Spleen (tissue), 7 donors: ENCODE data around the gene PRKCQ.

ENCODE experiments used
- POLR2A ChIP-seq, 3 donors: fragments of 450-650 bp; IDR thresholded peaks; one replicate each; pipeline ENCODE4 v1.5.1; 2017; ENCODE audit warnings: antibody characterized with exemption in 3 of 3, mild to moderate bottlenecking in 1 of 3
- POLR2AphosphoS5 ChIP-seq, 3 donors: sonication (generic); formaldehyde crosslinking; IDR thresholded peaks; one replicate each; pipeline ENCODE4 v1.5.1; 2017; ENCODE audit warnings: antibody characterized with exemption in 3 of 3
- TF ChIP-seq, protein P1 (sequence below), 11 experiments: fragments of 200-600 bp in 7 of 11; fragments of 450-650 bp in 4 of 11; sonication (generic) in 4 of 11; IDR thresholded peaks in 8 of 11; conservative IDR thresholded peaks in 3 of 11; 1 replicate in 7 of 11; 2 replicates in 4 of 11; pipeline versions ENCODE4 v1.4.0 to v1.8.0; 2016 to 2021; ENCODE audit warnings: antibody characterized with exemption in 11 of 11, inconsistent platforms in 4 of 11, mild to moderate bottlenecking in 1 of 11
- donor health status: DM: no; HTN: no; CAD: no; lungs with moderate emphysema.
- donor health status: DM: no; HTN: no; CAD: no.
- donor health status: DM: no; HTN: no; CAD: no.

DNA sequence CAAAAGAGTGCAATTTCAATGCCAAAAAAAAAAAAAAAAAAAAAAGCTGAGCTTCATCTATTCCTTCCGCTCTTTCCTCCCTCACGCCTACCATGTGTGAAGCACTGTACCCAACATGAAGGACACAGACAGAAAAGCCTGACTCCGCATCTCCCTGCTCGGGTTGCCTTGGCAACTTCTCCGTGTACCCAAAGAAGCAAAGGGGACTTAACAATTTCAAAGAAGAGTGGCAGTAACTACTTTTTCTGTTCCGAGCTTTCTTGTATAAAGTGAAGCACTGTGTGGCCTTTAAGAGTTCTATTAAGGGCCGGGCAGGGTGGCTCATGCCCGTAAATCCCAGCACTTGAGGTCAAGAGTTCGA lies 177.7 kb downstream of the PRKCQ start:
- no peak for TF ChIP-seq POLR2A (IDR thresholded peaks at IDR 0.05)
- TF ChIP-seq, protein P1, sequence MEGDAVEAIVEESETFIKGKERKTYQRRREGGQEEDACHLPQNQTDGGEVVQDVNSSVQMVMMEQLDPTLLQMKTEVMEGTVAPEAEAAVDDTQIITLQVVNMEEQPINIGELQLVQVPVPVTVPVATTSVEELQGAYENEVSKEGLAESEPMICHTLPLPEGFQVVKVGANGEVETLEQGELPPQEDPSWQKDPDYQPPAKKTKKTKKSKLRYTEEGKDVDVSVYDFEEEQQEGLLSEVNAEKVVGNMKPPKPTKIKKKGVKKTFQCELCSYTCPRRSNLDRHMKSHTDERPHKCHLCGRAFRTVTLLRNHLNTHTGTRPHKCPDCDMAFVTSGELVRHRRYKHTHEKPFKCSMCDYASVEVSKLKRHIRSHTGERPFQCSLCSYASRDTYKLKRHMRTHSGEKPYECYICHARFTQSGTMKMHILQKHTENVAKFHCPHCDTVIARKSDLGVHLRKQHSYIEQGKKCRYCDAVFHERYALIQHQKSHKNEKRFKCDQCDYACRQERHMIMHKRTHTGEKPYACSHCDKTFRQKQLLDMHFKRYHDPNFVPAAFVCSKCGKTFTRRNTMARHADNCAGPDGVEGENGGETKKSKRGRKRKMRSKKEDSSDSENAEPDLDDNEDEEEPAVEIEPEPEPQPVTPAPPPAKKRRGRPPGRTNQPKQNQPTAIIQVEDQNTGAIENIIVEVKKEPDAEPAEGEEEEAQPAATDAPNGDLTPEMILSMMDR (IDR thresholded peaks at IDR 0.05 in 8 of 11, conservative IDR thresholded peaks at IDR 0.05 in 3 of 11), result no peak
- TF ChIP-seq POLR2AphosphoS5 (IDR thresholded peaks at IDR 0.05), result no peak
